Ishikawa (cell line): Measurements from ENCODE around the gene RNF157.

Experiments used
- CEBPB ChIP-seq: IDR thresholded peaks from 2 replicates; pipeline ENCODE4 v1.6.1; 2012
- CREB1 ChIP-seq: IDR thresholded peaks from 2 replicates; pipeline ENCODE4 v1.6.1; 2012; ENCODE audit warnings: low read depth
- EGR1 ChIP-seq: IDR thresholded peaks from 2 replicates; pipeline ENCODE4 v1.6.1; 2012
- EP300 ChIP-seq: IDR thresholded peaks from 2 replicates; pipeline ENCODE4 v1.6.1; 2012; ENCODE audit warnings: borderline replicate concordance
- FOXM1 ChIP-seq: IDR thresholded peaks from 2 replicates; pipeline ENCODE4 v1.6.1; 2012; ENCODE audit warnings: low read depth, borderline replicate concordance
- NFIC ChIP-seq: IDR thresholded peaks from 2 replicates; pipeline ENCODE4 v1.6.1; 2012
- RAD21 ChIP-seq: IDR thresholded peaks from 2 replicates; pipeline ENCODE4 v1.6.1; 2012; ENCODE audit warnings: low read depth
- TAF1 ChIP-seq: IDR thresholded peaks from 2 replicates; pipeline ENCODE4 v1.6.1; 2012; ENCODE audit warnings: low read depth, mild to moderate bottlenecking
- TCF12 ChIP-seq: IDR thresholded peaks from 2 replicates; pipeline ENCODE4 v1.6.1; 2012; ENCODE audit warnings: low read depth
- TEAD4 ChIP-seq: IDR thresholded peaks from 2 replicates; pipeline ENCODE4 v1.6.1; 2012
- YY1 ChIP-seq: IDR thresholded peaks from 2 replicates; pipeline ENCODE4 v1.6.1; 2012; ENCODE audit warnings: low read depth
- ZBTB7A ChIP-seq: IDR thresholded peaks from 2 replicates; pipeline ENCODE4 v1.6.1; 2012; ENCODE audit warnings: low read depth
- TF ChIP-seq, protein P1 (sequence below): IDR thresholded peaks from 2 replicates; pipeline ENCODE4 v1.6.1; 2012
- TF ChIP-seq, protein P2 (sequence below): IDR thresholded peaks from 2 replicates; pipeline ENCODE4 v1.6.1; 2012
- TF ChIP-seq, protein P3 (sequence below): IDR thresholded peaks from 2 replicates; pipeline ENCODE4 v1.6.1; 2012; ENCODE audit warnings: low read depth, mild to moderate bottlenecking

The RNF157 gene

DNA sequence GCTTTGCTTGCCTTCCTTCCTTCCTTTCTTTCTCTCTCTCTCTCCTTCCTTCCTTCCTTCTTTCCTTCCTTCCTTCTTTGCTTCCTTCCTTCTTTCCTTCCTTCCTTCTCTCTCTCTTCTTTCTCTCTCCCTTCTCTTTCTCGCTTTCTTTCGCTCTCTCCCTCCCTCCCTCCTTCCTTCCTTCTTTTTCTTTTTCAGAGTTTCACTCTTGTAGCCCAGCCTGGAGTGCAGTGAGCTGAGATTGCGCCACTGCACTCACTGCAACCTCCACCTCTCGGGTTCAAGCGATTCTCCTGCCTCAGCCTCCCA, 117.1 kb downstream of the RNF157 start:
- no peak for TF ChIP-seq EGR1
- TF ChIP-seq, protein P1, sequence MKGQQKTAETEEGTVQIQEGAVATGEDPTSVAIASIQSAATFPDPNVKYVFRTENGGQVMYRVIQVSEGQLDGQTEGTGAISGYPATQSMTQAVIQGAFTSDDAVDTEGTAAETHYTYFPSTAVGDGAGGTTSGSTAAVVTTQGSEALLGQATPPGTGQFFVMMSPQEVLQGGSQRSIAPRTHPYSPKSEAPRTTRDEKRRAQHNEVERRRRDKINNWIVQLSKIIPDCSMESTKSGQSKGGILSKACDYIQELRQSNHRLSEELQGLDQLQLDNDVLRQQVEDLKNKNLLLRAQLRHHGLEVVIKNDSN: no peak
- TF ChIP-seq TEAD4: no peak
- TF ChIP-seq RAD21: no peak
- TF ChIP-seq CREB1: no peak
- TF ChIP-seq EP300: no peak
- no peak for TF ChIP-seq CEBPB
- TF ChIP-seq YY1: no peak

DNA sequence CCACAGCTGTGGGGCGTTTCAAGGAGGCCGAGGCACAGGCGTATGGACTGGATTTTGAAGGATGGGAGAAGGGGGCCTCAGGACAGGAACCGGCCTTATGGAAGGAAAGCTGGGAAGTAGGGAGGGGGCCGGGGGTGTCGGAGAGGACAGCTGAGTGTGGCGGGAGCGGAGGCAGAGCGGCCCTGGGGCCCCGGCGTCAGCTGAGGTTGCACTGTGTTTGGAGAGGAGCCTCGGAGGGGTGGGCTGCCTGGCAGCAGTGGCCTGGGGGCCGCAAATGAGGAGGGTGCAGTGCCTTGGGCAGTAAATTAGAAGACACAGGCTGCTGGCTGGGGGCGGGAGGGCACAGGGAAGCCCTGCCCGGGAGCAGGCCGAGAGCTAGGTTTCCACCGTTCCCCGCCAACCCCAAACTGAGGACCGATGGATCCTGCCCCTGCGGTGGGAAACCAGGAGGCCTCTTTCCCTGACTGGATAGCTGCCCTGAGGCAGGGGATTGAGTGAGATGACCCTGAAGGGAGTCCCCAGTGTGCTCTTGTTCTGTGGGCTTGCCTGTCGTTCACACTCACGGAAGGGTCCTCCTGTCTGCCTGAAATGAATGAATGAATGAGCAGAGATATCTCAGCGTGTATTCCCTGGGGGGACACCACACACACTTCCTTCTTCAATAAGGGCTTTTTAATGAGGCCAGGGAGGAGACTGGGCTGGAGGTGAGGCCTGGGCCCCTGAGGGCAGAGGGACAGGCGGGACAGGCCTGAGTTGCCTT, 117.7 kb downstream of the RNF157 start:
- TF ChIP-seq TCF12: no peak

DNA sequence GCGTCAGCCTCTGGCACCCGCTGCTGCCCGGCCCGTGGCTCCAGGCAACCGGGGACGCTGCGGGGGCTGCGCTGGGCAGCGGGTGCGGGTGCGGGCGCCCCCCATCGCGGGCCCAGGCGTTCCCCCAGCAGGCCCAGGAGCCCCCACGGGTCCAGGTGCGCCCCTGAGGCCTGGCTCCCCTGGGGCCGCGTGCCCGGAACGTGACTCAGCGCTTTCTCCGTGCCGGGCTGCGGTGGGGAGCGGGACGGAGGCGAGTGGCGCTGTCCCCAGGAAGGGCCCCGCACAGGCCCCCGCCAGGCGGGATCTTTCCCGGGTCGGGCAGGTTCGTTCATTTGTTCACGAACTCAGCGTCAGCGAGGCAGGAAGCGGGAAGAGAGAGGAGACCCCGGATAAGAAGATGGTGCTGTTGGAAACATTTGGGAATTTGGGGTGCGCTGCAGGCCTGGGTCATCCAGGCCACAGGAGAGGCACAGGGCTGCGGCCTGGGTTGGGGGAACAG, 118.3 kb downstream of the RNF157 start:
- TF ChIP-seq EGR1: no peak
- TF ChIP-seq ZBTB7A: no peak
- no peak for TF ChIP-seq RAD21
- TF ChIP-seq, protein P2, sequence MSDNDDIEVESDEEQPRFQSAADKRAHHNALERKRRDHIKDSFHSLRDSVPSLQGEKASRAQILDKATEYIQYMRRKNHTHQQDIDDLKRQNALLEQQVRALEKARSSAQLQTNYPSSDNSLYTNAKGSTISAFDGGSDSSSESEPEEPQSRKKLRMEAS: no peak
- no peak for TF ChIP-seq TEAD4

DNA sequence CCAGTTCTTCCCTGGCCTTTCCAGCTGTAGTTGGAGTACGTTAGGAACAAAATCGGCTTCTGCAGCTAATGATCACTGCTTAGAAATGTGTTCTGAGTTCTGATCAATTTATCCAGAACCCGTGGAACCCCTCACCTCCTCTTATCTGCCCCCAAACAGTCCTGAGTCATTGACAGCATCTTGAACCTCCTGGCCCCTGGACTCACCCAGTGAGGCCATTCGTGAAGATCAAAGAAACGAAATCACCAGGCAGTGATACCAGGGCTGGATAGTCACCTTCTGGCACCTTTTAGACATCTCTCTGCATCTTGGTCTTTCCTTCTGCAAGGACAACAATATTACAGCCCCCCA, 119.7 kb downstream of the RNF157 start:
- TF ChIP-seq, protein P2: no peak
- TF ChIP-seq FOXM1: no peak
- TF ChIP-seq, protein P1: no peak
- no peak for TF ChIP-seq TCF12
- no peak for TF ChIP-seq CEBPB
- TF ChIP-seq NFIC: no peak
- TF ChIP-seq EP300: no peak
- TF ChIP-seq EGR1: no peak
- TF ChIP-seq TEAD4: no peak
- TF ChIP-seq RAD21: no peak

DNA sequence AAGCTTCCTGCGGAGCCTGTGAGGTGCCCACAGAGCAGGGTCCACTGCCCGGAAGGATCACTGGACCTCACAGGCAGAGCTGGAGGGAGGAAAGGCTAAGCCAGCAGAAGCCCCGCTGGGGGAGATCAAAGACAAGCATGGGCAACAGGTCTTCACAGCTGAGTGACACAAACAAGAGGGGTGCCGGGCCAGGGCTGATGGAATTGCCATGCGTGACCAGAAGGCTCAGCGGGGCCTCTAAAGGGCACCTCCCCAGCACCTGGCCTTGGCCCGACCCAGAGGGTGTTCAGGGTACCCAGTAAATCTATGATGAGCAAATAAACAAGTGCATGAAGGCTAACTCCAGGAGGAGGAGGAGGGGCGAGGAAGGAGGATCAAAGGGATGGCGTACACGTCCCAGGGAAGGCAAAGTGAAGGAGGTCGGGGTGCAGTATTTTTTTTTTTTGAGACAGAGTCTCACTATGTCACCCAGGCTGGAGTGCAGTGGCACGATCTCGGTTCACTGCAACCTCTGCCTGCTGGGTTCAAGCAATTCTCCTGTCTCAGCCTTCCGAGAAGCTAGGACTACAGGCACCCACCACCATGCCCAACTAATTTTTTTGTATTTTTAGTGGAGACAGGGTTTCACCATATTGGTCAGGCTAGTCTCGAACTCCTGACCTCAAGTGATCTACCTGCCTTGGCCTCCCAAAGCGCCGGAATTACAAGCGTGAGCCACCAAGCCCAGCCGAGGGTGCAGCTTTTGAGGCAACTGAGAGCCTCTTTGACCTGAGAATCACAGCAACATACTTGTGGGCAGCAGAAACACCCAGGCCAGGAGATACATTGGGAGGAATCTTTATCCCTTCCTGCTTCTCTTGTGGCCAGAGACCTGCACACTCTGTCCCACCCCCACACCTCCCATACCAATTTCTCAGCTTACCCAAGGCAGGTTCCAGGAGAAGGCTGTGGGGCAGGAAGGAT, 120.6 kb downstream of the RNF157 start:
- TF ChIP-seq CREB1: no peak
- no peak for TF ChIP-seq FOXM1
- TF ChIP-seq TEAD4: no peak
- TF ChIP-seq TAF1: no peak
- no peak for TF ChIP-seq YY1
- TF ChIP-seq, protein P1: no peak
- TF ChIP-seq ZBTB7A: no peak
- no peak for TF ChIP-seq CEBPB
- TF ChIP-seq, protein P2: no peak
- TF ChIP-seq TCF12: no peak
- no peak for TF ChIP-seq EGR1
- no peak for TF ChIP-seq RAD21
- TF ChIP-seq, protein P3, sequence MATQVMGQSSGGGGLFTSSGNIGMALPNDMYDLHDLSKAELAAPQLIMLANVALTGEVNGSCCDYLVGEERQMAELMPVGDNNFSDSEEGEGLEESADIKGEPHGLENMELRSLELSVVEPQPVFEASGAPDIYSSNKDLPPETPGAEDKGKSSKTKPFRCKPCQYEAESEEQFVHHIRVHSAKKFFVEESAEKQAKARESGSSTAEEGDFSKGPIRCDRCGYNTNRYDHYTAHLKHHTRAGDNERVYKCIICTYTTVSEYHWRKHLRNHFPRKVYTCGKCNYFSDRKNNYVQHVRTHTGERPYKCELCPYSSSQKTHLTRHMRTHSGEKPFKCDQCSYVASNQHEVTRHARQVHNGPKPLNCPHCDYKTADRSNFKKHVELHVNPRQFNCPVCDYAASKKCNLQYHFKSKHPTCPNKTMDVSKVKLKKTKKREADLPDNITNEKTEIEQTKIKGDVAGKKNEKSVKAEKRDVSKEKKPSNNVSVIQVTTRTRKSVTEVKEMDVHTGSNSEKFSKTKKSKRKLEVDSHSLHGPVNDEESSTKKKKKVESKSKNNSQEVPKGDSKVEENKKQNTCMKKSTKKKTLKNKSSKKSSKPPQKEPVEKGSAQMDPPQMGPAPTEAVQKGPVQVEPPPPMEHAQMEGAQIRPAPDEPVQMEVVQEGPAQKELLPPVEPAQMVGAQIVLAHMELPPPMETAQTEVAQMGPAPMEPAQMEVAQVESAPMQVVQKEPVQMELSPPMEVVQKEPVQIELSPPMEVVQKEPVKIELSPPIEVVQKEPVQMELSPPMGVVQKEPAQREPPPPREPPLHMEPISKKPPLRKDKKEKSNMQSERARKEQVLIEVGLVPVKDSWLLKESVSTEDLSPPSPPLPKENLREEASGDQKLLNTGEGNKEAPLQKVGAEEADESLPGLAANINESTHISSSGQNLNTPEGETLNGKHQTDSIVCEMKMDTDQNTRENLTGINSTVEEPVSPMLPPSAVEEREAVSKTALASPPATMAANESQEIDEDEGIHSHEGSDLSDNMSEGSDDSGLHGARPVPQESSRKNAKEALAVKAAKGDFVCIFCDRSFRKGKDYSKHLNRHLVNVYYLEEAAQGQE: no peak
- TF ChIP-seq EP300: no peak

DNA sequence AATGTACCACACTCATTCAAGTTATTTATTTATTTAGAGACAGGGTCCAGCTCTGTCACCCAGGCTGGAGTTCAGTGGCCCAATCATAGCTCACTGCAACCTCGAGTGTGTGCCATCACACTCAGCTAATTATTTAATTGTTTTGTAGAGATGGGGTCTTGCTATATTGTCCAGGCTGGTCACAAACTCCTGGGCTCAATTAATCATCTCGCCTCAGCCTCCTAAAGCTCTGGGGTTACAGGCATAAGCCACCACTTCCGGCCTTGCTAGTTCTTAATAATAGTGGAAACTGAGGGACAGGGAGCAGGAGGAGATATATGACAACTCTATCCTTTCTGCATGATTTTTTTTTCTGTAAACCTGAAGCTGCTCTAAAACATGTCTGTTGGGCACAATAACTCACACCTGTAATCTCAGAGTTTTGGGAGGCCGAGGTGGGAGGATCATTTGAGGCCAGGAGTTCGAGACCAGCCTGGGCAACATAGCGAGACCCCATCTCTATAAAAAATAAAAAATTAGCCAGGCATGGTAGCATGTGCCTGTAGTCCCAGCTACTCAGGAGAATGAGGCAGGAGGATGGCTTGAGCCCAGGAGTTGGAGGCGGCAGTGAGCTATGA, 125.0 kb downstream of the RNF157 start:
- TF ChIP-seq, protein P1: no peak
- TF ChIP-seq EP300 (no peak), ZBTB7A (no peak), TAF1 (no peak), EGR1 (no peak), RAD21 (no peak)

DNA sequence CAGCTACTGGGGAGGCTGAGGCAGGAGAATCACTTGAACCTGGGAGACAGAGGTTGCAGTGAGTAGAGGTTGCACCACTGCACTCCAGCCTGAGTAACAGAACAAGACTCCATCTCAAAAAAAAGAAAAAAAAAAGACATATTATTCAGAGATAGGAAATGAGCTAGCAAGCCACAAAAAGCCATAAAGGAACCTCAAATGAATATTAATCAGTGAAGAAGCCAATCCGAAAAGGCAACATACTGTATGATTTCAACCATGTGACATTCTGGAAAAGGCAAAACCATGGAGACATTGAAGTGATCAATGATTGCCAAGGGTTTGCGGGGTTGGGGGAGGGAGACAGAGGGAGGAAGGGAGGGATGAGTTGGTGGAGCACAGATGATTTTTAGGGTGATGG, 128.3 kb downstream of the RNF157 start:
- TF ChIP-seq YY1: no peak
- TF ChIP-seq, protein P1: no peak
- no peak for TF ChIP-seq EP300
- TF ChIP-seq, protein P2: no peak
- no peak for TF ChIP-seq TCF12
- TF ChIP-seq, protein P3: no peak
- no peak for TF ChIP-seq FOXM1
